Endometrial microvascular endothelial cells (primary cell): ENCODE data around the gene GJA3. TPM values are rescaled to one million over a fixed set of nuclear protein-coding genes. Genes with fewer than 3 reads are reported as not detected.

ENCODE experiments used
- in situ Hi-C: cut with HindIII; loops from 2 replicates; pipeline ENCODE4 v1.10.0; 2017; ENCODE audit warnings: low sequenced_read_pairs, low pct_unique_long_range_greater_than_20kb; ENCODE audit errors: inconsistent ontology term
- total RNA-seq: library from RNA; depleted of rRNA; stranded (reverse); fragments of >200 nt; gene quantifications from one replicate; pipeline ENCODE4 v1.2.3, GENCODE V29; 2015; ENCODE audit errors: inconsistent ontology term

The GJA3 gene
- total RNA-seq, 1 donor from 2014 or later, result not detected

- in situ Hi-C loops, result no loop called here
Measured at GRCh38 chr13:20118268-20119140, 42.3 kb downstream of the GJA3 start.

- in situ Hi-C loops, result no loop called here
Measured at GRCh38 chr13:20116213-20116612, 44.6 kb downstream of the GJA3 start.

DNA sequence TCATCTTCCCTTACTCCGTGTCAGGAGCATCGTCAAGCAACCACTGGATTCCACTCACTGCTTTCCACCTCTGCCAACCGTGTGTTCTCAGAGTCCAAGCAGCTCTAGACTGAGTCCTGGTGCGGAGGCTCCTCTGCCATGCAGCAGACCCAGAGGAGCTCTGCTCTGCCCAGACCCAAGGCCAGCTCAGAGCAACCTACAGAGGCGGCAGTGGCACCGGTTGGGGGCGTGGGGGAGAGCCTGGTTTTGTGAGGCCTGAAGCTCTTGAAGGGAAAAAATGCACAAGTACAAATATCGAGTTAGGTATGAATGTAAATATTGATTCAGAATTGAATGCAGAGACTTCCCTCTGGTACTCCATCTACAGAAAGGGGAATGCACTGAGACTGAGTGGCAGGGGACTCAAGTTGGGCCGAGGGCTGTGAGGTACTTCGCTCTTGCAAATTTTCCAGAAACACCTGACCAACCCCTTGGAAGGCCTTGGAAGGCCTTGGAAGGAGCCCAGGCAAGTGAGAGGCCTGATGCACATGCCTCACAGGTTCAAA, 46.7 kb downstream of the GJA3 start:
- in situ Hi-C loops, result no loop called here

GRCh38 chr13:20109037-20109436, 51.8 kb downstream of the GJA3 start:
- in situ Hi-C loops, result no loop called here

DNA sequence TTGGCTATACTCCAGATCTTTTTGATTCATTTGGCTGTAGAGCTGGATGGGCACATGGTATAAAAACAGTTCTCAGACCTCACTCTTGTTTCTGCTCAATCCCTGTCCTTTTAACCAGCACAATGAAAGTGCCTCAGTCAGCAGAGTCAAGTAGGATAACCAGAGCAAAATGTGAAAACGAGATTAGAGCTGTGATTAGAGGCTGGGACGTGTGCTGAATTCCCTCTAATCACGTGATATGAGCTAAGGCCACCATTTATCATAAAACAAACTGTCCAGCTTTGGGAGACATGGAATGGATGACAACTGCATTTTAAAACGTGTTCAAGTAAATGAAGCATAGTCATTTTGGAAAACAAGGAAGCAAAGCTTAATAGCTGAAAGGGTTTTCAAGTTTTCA, 54.1 kb downstream of the GJA3 start:
- in situ Hi-C loops, result no loop called here

GRCh38 chr13:20105161-20105689, 55.6 kb downstream of the GJA3 start:
- in situ Hi-C loops, result no loop called here

DNA sequence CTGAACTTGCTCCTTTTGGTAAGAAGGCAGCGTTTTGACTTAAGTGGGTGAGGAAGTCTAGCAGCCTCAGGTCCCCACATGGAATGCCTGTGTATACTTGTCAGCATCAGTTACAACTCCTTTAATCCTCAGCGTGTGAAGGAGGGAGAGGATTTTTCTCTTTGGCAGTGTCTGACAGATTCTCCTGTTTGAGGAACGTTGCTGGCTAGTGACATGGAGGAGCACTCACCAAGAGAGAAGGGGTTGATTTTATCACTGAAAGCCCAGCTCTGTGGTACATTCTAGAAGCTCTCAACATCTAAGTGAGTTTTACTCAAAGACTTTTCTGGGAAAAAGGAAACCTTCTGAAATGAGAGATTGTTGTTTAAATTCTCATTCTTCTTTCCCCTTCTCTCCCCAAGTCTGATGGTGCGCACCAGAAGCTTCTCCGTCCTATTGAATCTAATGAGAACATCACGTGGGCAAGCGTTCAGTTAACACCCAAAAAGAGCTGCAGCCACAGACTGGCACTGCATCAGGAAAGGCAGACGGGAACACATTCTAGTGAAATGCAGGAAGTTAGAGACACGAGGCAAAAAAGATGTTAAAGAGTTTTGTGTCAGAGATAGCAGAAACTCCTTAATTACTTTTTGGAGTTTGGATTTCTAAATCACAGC, 58.2 kb downstream of the GJA3 start:
- in situ Hi-C loops, result no loop called here

- in situ Hi-C loops, result no loop called here
Measured at GRCh38 chr13:20101467-20102316, 59.2 kb downstream of the GJA3 start.

- in situ Hi-C loops, result no loop called here
Measured at GRCh38 chr13:20099319-20099718, 61.5 kb downstream of the GJA3 start.

DNA sequence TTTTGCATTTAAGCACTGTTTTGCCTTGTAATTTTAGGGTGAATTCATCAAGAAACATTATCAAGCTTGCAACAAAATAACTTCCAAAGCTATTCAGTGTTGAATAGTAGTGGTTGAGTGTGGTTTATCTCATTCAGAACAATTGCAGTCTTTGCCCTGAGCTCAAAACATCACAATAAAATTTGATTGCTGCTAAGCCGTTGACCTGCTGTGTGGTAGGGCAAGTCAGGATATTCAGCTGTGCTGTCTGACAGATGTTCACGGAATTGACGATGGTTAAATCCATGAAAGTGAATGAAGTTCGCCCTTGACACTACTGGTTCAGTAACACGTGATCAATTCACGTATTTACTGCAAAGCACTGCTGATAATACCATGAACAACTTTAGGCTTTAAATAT, 66.9 kb downstream of the GJA3 start:
- in situ Hi-C loops, result no loop called here

DNA sequence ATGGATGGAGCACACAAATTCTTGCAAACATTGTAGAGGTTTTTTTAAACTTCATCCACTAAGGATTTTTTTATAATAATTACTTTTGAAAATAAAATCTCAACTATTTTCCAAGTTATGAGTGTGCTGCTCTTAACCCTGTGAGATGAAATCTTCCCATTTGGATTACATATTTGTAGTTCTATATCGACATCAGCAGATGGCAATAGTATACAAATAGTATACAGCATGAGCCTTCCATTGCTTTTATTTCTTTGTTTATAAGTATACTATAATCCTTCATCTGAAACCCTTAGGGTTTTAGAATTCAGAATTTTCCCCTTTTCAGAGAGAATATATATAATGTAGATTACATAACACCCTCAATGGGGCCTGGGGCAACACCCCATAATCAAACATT, 70.5 kb downstream of the GJA3 start:
- in situ Hi-C loops, result no loop called here

Other genes starting within 250 kb of the GJA3 start
- 28.2 TPM for gene ZMYM2, start 202.3 kb downstream of the GJA3 start, total RNA-seq
- not detected for gene GJB2, start 31.9 kb upstream of the GJA3 start, total RNA-seq
- gene GJB6, start 71.3 kb upstream of the GJA3 start, total RNA-seq, result not detected